Measurements from ENCODE around the gene PHYHIPL. TPM values are rescaled to one million over a fixed set of nuclear protein-coding genes. Genes with fewer than 3 reads are reported as not detected.

Gene PHYHIPL
- 0.10 TPM for total RNA-seq

DNA sequence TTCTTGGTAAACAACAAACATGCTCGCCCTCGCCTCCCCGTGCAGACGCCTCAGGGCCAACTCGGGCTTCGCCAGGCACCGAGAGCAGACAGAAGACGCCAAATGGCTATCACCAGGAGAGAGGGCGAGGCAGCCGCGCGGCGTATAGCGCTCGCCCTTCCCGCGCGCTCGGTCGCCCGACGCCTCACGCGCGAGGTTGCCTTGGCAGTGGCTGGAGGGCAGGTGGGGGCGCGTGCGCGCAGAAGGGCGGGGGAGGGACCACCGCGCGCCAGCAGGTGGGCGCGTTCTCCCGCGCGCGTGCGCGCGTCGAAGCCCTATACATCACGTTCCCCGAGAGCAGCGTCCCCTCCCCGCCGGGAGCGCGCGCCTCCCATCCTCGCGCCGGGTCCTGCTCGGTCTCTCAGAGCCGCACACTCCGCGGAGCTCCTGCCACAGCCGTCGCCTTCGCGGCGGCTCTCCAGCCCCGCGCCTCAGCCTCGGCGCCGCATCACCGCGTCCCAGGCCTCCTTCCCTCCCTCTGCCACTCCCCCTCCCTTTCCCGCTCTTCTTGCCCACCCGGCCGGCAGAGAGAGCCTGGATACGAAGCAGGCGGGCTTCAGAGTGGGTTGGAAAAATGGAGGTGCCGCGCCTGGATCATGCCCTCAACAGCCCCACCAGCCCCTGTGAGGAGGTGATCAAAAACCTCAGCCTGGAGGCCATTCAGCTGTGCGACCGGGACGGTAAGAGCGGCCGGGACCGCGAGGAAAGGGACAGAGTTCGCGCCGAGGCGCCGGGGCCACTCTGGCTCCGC lies at the start of gene PHYHIPL:
PHYHIPL (plus strand) TSS at position 403 of the 790 bp plus-strand sequence; CDS start at position 614, 211 bp downstream.
- Histone ChIP-seq H3K4me3 (ENCODE audit: low read length) (no peak within 1 kb of the TSS), H3K27me3 (ENCODE audit: insufficient read depth, low read length) (peaks cover 35% of the 10 kb centered on the region), H3K9me3 (ENCODE audit: low read depth, low read length) (no peaks in the 10 kb centered on the region), H3K4me1 (ENCODE audit: insufficient read depth, low read length) (no peaks in the 10 kb centered on the region)

DNA sequence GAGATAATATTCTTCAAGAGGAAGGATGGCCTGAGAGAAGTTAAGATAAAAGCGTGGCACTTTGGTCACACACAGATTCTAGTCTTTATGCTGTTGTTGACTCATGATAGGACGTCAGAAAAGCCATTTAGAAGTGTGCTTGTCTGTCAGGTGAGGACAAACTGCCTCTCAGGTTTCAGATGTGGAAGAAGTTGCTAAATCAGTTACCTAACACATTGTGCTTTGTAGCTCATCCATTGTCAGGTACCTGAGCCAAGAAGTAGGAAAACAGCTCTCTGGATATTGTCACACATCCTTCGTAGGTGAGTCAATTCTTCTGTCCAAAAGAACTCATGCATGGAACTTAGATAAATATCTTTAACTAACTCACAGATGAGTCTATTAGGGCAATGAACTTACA lies 49.5 kb upstream of the PHYHIPL start:
- Histone ChIP-seq H3K4me1 (ENCODE audit: insufficient read depth, low read length) (no peaks in the 10 kb centered on the region), H3K4me3 (ENCODE audit: low read length) (no peak overlapping the region), H3K9me3 (ENCODE audit: low read depth, low read length) (no peaks in the 10 kb centered on the region), H3K27me3 (ENCODE audit: insufficient read depth, low read length) (no peaks in the 10 kb centered on the region)

DNA sequence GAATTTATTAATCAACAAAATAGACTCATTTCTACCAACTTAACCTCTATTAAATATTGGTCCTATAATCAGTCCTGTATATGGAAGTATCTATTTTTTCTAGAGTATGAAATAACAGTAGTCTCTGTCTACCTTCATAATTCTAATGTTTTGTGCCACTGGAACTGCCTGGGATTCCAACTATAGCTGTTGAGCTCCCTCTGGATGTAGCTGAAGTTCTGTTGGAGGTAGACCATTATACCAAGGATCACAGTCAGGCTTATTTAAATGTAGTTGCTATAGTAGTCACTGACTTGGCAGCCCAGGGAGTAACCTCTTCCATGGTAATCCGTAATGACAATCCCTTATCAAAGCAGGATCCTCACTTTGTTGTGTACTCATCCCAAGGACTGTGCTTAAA lies 48.5 kb upstream of the PHYHIPL start:
- no peaks in the 10 kb centered on the region for H3K27me3 ChIP-seq (ENCODE audit: insufficient read depth, low read length)
- H3K4me1 ChIP-seq (ENCODE audit: insufficient read depth, low read length), result no peaks in the 10 kb centered on the region
- H3K4me3 ChIP-seq (ENCODE audit: low read length), result no peak overlapping the region
- no peaks in the 10 kb centered on the region for H3K9me3 ChIP-seq (ENCODE audit: low read depth, low read length)

GRCh38 chr10:59129867-59130266 lies 46.6 kb upstream of the PHYHIPL start:
- Histone ChIP-seq H3K4me1 (ENCODE audit: insufficient read depth, low read length) (no peaks in the 10 kb centered on the region), H3K27me3 (ENCODE audit: insufficient read depth, low read length) (no peaks in the 10 kb centered on the region), H3K9me3 (ENCODE audit: low read depth, low read length) (no peaks in the 10 kb centered on the region), H3K4me3 (ENCODE audit: low read length) (no peak overlapping the region)

GRCh38 chr10:59131666-59132065 lies 44.8 kb upstream of the PHYHIPL start:
- H3K27me3 ChIP-seq (ENCODE audit: insufficient read depth, low read length), result no peaks in the 10 kb centered on the region
- H3K4me3 ChIP-seq (ENCODE audit: low read length), result no peak overlapping the region
- no peaks in the 10 kb centered on the region for H3K4me1 ChIP-seq (ENCODE audit: insufficient read depth, low read length)
- no peaks in the 10 kb centered on the region for H3K9me3 ChIP-seq (ENCODE audit: low read depth, low read length)

GRCh38 chr10:59133841-59134593 lies 42.4 kb upstream of the PHYHIPL start:
- Histone ChIP-seq H3K4me3 (ENCODE audit: low read length) (no peak overlapping the region), H3K4me1 (ENCODE audit: insufficient read depth, low read length) (no peaks in the 10 kb centered on the region), H3K27me3 (ENCODE audit: insufficient read depth, low read length) (no peaks in the 10 kb centered on the region), H3K9me3 (ENCODE audit: low read depth, low read length) (no peaks in the 10 kb centered on the region)

DNA sequence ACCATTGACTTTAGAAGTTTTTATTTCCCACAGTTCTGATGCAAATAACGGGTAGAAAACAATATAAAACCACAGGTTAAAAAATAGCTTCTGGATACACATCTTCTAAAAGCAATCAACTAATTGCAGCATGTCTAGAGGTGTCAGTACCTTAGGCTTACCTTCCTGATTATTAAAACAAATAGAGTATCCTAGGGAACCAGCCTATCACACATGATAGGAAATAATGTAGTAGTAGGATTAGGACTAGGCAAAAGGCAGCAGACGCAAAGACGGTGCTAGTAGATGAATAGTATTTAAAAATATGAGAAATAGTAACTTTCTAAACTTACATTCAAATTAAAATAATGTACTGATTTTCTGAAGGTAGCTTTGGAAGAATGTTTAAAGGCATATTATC lies 41.7 kb upstream of the PHYHIPL start:
- Histone ChIP-seq H3K4me3 (ENCODE audit: low read length) (no peak overlapping the region), H3K9me3 (ENCODE audit: low read depth, low read length) (no peaks in the 10 kb centered on the region), H3K4me1 (ENCODE audit: insufficient read depth, low read length) (no peaks in the 10 kb centered on the region), H3K27me3 (ENCODE audit: insufficient read depth, low read length) (no peaks in the 10 kb centered on the region)

- Histone ChIP-seq H3K27me3 (ENCODE audit: insufficient read depth, low read length) (no peaks in the 10 kb centered on the region), H3K4me1 (ENCODE audit: insufficient read depth, low read length) (no peaks in the 10 kb centered on the region), H3K4me3 (ENCODE audit: low read length) (no peak overlapping the region), H3K9me3 (ENCODE audit: low read depth, low read length) (no peaks in the 10 kb centered on the region)
Measured at GRCh38 chr10:59135275-59135674, 41.2 kb upstream of the PHYHIPL start.

GRCh38 chr10:59138052-59138451 lies 38.4 kb upstream of the PHYHIPL start:
- Histone ChIP-seq H3K27me3 (ENCODE audit: insufficient read depth, low read length) (no peaks in the 10 kb centered on the region), H3K4me1 (ENCODE audit: insufficient read depth, low read length) (no peaks in the 10 kb centered on the region), H3K4me3 (ENCODE audit: low read length) (no peak overlapping the region), H3K9me3 (ENCODE audit: low read depth, low read length) (no peaks in the 10 kb centered on the region)

GRCh38 chr10:59143544-59143943 lies 32.9 kb upstream of the PHYHIPL start:
- H3K9me3 ChIP-seq (ENCODE audit: low read depth, low read length), result no peaks in the 10 kb centered on the region
- no peak overlapping the region for H3K4me3 ChIP-seq (ENCODE audit: low read length)
- no peaks in the 10 kb centered on the region for H3K27me3 ChIP-seq (ENCODE audit: insufficient read depth, low read length)
- H3K4me1 ChIP-seq (ENCODE audit: insufficient read depth, low read length), result no peaks in the 10 kb centered on the region

DNA sequence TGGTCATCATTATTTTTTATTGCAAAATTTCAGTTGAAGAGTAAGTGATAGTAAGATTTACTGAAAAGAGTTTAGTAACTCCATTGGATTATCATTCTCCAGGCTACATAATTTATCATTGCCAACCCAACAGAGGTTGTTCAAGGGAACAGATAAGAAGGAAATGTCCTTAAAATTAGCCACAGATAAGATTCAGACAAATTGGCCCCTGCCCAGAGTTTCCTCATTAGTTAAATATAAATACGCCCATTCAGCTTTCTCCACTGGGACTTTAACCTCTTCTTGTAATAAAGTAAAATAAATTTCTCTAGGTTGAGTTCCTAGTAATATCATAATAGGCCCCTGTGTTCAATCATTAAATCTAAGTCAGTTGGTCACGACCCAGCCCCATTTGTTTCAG lies 27.7 kb upstream of the PHYHIPL start:
- H3K4me1 ChIP-seq (ENCODE audit: insufficient read depth, low read length), result no peaks in the 10 kb centered on the region
- no peaks in the 10 kb centered on the region for H3K27me3 ChIP-seq (ENCODE audit: insufficient read depth, low read length)
- no peaks in the 10 kb centered on the region for H3K9me3 ChIP-seq (ENCODE audit: low read depth, low read length)
- no peak overlapping the region for H3K4me3 ChIP-seq (ENCODE audit: low read length)

DNA sequence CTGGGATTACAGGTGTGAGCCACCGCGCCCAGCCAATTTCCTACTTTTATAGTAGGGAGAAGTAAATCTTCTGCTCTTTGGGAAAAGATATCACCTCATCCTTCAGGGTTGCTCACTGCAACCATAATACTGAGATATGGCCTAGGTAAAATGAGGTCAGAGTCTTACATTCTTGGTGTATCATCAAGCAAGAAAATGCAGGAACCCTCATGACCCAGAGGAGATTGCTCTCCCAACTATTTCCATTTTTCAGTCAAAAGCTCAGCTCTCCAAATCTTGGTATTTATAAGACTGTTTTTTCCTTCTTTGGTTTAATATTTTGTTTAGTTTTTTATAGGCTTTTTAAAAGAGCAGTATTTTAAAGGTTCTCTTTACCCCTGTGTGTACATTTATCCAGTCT lies 20.9 kb upstream of the PHYHIPL start:
- H3K4me3 ChIP-seq (ENCODE audit: low read length), result no peak overlapping the region
- H3K27me3 ChIP-seq (ENCODE audit: insufficient read depth, low read length), result no peaks in the 10 kb centered on the region

GRCh38 chr10:59167512-59167911 lies 8.9 kb upstream of the PHYHIPL start:
- Histone ChIP-seq H3K4me3 (ENCODE audit: low read length) (no peak overlapping the region), H3K27me3 (ENCODE audit: insufficient read depth, low read length) (no peaks in the 10 kb centered on the region), H3K9me3 (ENCODE audit: low read depth, low read length) (no peaks in the 10 kb centered on the region), H3K4me1 (ENCODE audit: insufficient read depth, low read length) (no peaks in the 10 kb centered on the region)

More for the DNA sequence above, 20.9 kb upstream of the PHYHIPL start:
- no peaks in the 10 kb centered on the region for H3K4me1 ChIP-seq (ENCODE audit: insufficient read depth, low read length)
- H3K9me3 ChIP-seq (ENCODE audit: low read depth, low read length), result no peaks in the 10 kb centered on the region

DNA sequence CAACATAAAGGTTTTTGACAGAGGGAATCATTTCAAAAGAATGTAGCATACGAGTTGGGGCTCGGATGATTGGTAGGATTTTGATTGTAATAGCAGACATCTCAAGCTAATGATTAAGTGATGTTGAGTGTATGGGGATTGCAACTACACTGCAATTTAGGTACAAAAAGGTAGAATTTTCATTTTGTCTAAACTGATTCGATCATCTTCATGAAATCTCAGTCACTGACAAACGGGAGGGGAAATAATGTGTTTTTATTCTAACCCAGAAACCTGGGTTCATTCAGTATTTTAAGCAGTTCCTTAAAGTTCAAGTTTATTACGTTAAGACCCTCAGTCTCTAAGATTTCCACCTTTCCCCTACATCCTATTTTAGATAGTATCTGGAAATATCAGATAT lies 3.9 kb upstream of the PHYHIPL start:
- Histone ChIP-seq H3K27me3 (ENCODE audit: insufficient read depth, low read length) (peaks cover 20% of the 10 kb centered on the region), H3K4me1 (ENCODE audit: insufficient read depth, low read length) (no peaks in the 10 kb centered on the region), H3K4me3 (ENCODE audit: low read length) (no peak overlapping the region), H3K9me3 (ENCODE audit: low read depth, low read length) (no peaks in the 10 kb centered on the region)

- H3K27me3 ChIP-seq (ENCODE audit: insufficient read depth, low read length), result peaks cover 26% of the 10 kb centered on the region
- no peaks in the 10 kb centered on the region for H3K9me3 ChIP-seq (ENCODE audit: low read depth, low read length)
- H3K4me1 ChIP-seq (ENCODE audit: insufficient read depth, low read length), result no peaks in the 10 kb centered on the region
- H3K4me3 ChIP-seq (ENCODE audit: low read length), result no peak overlapping the region
Measured at GRCh38 chr10:59173414-59173813, 3.0 kb upstream of the PHYHIPL start.

Measured in mononuclear cell (primary cell).